ENCODE results near the gene ATF6B.

ATF6B gene

DNA sequence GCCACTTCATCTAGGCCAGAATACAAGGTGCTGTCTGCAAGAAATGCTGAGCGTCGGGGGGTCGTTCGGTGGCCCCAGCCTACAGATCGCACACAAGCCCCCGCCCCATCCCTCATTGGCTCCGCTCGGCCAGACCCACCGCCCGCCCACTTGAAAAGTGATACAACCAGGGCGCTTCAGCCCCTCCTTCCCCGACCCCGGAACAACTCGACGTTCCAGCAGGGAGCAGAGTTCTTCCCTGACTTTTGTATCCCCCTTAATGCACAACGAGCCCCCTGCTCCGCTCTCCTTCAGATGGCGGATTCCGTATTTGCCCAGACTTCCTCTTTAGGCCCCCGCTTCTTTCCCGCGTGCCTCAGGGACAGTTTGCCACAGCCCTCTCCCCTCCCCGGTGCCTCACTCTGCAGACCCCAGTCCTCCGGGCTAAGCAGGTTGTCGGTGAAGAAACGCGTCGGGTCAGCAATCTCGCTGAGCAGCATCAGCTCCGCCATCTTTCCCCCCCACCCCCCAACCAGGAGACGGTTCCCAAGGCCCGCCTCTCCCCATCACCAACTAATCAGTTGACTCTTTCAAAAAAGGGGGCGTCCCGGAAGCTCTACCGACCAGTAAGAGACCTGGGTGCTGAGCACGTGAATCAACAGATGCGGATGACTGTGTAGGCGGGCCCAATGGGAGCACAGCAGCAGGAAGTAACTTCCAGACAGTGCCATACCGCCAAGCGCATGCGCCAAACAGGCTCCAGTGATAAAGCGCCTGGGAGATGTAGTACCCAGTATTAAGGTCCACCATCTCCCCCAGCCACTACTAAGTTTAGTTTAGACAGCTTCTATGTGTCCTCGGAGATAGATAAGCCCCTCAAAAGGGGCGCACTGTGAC lies at the start of gene ATF6B:
TSS of gene ATF6B (minus strand) at position 530 of the 876 bp plus-strand sequence. CDS start at position 491, 39 bp downstream.
- DNase-seq (ENCODE audit: low spot score), result peak; percentile 99

DNA sequence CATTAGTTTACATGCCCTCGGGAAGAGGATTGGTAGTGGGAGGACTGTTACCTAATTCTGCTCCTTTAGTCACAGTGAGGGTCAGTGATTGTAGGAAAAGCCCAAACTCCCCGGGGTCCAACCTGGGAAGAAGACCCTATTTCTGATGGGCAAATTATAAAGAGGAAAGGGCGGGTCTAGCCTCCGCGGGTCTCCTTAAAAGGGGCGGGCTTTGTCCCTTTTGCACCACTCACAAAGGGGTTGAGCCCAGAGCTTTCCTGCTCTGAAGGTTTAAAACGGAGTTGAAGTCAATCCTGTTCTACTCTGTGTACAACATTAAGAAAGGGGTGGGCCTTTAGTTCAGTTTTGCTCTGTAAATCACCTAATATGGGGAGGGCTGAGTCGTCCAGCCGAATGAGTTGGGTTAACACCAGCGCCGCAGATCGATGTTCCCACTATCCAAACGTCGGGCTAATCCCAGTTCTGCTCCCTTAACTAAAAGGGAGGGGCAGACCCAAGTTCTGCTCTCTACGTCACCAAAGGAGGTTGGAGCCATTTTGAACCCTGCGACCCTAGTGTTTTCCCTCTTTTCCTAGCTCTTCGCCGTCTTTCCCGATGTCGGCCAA lies 49.2 kb upstream of the ATF6B start:
- no peak for DNase-seq (ENCODE audit: low spot score)

DNA sequence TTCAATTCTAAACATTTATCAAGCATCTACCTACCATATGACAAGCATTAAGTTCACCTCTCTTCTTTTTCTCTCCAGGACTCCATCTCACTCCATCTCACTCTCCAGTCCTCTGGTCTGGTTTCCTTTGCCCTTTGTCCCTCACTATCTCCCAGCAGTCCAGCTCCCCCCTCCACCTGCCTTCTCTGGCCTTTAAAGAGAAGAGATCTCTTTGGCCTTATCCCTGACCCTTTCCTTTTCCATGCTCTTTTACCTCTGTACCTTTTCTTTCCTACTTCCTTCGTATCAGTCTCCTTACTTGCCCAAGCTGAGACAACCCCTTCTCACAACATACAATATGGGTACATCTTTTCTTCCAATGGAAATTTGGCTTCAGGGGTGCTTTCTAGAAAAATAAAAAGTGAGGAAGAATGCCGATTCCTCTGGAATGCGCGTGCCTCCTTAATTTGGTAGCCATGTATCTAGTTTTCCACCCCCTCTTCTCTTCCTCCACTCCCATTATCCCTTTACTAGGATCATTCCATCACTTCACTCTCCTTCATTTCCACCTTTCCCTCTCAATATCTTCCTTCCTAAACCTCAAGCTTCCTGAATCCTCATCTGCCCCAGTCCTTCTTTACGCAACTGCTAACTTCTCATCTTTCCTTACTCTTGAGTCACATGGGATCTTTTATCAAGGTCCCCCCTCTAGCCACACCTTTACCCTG lies 48.6 kb upstream of the ATF6B start:
- peak; percentile 38 for DNase-seq (ENCODE audit: low spot score)

DNA sequence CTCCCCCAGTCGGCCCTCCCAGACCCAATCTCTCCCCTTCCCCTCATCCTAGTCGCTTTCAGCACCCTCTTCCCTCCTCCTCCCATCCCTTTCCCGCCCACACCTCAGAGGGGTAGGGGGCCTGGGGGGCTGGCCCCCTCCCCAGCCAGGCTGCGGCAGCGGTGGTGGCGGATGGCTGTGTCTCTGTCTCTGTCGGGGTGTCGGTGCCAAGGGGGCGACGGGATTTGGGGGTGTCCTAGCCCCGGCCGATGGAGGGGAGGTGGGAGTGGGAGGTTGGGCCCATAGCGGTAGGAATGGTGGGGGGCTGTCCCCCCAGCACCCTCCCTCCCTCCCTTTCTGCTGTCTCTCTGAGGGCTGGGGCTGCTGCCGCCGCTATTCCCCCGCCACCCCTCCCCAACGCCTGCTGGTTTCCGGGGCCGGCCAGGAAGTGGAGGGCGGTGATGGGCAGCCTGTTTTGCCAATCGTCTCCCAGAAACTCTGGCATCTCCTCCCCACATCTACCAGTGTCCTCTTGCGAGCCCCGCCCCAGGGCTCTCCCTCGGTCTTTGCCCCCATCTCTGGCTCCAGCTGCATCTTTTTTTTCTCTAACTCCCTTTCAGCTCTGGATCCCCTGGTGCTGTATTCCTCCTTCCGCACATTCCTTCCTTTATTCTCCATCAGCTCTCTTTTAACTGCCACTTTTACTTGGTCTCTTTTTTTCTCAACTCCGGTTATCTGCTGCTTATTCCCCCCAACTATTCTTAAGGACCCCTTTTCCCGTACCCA lies 47.8 kb upstream of the ATF6B start, which contains the start of gene AGPAT1:
TSS of gene AGPAT1 (minus strand) at position 374 of the 765 bp plus-strand sequence. CDS start 4,588 bp downstream, outside the sequence.
- peak; percentile 96 for DNase-seq (ENCODE audit: low spot score)

DNA sequence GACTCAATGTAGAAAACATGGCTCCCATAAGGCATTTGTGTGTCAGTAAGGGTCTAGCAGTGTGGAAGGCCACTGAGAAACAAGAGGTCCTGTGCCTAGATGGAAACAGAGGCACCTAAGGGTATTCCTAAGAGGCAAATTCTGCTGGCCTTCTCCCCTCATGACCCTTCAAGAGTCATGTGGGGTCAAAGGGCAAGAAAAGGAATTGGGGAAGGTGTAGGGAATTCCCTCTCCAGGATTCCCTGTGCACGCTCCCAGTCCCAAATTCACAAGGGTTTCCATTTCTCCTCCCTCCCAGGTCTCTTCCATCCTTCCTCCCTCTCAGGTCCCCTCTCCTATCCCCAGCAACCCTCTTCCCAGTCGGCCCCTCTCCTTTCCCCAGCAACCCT lies 47.3 kb upstream of the ATF6B start:
- DNase-seq (ENCODE audit: low spot score), result no peak

DNA sequence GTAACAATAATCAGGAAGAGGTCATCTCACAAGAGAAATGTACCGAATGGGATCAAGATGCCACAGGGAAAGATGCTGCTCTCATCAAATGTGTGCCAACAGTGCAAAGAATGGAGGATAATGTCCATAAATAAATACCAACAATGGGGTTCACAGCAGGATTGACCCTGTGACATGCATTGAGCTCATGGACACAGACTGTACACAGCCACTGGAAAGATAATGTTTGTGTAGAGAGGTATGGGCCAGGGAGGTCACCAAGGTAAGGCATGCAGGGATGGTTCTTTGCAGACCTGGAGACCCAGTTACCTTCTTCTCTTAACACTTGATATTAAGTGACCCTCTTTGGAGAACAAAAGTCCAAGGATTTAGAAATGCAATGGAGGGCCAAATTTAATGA lies 46.4 kb upstream of the ATF6B start:
- DNase-seq (ENCODE audit: low spot score), result no peak

DNA sequence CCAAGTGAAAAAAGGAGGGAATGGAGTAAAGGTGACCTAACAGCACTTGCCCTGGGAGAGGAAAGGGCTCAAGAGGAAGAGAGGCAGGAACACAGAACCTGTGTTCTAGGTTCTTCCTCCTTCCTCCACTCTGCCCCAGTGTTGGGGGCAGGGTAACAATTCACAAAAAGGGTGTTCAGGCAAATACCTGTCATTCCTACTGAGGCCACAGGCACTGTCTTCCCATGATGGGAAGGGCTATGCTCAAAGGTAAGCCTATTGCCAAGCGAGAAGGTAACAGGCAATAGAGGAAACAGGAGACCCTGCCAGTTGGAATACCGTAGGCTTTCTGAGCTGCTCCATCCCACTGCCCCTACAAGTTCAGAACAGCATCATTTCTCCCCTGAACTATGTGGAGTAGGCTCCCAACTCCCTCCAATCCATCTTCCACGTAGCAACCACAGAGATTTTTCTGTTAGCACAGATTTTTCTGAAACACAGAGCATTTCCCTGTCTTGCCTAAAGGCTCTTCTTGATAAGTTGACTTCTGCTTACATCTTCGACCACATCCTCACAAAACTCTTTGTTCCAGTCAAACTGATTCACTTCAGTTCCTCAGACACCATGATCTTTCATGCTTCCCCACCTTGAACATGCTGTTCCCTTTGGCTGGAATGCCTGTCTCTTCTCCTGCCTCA lies 45.1 kb upstream of the ATF6B start:
- no peak for DNase-seq (ENCODE audit: low spot score)

DNA sequence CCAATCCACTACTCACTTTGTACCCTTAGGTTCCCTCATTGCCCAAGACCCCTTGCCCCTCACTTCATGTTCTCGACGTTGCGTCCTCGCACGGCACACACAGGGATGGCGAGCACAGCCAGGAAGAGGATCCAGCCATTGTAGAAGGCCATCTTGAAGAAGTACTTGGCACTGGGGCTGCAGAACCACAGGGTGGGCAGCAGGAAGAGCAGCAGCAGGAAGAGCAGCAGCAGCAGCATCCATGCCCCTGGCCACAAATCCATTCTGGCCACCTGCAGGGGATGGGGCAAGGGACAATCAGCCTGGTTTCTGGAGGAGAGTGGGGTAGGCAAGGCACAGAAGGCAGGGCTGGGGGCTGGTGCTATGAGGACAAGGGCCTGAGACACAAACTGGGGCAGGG lies 43.2 kb upstream of the ATF6B start:
- no peak for DNase-seq (ENCODE audit: low spot score)

DNA sequence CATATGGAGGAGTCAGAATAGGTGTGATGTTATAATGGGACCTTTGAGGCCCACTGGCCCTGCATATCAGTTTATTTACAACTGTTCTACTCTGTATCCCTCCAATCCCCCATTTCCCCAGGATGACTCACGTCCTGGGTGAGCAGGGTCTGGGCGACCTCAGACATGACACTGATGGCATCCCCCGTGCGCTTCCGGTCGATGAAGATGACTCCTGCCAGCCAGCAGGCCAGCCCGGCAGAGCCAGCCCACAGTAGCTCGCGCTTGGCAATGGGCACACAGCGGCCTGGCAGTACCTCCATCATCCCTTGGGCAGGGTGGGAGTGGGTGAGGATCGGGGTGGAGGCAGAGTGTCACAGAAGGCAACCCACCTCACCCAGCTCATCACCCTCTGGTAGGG lies 42.2 kb upstream of the ATF6B start:
- no peak for DNase-seq (ENCODE audit: low spot score)

DNA sequence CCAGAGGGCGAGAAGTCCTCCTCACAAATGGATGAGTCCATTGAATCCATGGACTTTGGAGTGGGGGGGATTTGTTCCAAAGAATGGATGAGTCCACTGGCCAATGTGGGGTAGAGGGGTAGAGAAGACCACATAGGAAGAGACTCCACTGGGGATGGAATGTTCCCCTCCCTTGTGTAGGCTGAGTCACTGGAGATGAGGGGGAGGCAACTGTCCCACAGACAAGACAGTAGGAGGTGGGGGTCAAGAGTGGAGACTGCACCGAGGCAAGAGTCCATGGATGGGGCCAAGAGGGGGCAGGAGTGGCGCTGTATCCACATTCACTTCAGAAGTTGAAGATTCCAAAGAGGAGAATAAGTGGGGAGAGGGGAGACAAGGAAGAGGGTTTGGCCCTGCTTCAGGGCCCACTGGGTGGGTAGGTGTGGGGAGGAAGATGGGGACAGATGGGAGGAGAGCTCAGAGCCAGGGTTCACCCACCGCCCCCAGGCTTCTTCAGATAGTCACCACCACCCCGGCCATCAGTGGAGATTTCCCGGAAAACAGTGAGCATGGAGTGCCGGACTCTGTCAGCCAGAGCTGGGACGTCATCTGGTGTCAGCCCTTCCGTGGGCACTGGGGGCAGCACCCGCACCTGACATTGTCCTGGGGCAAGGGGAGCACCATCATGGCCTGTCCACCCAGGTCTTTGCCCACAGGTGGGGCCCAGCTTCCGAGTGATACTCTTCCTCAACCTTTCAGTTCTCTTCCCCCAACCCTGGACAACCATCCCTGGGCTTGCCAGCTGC lies 41.0 kb upstream of the ATF6B start:
- no peak for DNase-seq (ENCODE audit: low spot score)

DNA sequence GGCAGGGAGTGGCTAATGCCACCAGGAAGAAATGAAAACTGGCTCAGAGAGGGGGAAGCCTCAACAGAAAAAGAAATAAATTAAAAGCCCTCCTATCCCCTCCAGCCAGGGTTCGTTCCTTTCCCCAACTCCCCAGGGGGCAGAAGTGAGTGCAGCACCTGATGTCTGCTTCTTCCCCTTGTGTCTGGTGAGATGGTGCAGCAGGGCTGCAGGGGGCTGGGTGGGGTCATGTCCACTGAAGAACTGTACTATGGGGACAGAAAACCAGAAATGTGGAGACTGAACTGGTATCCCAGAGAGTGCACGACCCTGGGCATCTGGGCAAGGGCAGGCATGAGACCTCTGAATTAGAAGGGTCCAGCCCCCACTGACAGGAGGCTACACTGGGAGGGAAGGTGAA lies 40.3 kb upstream of the ATF6B start:
- DNase-seq (ENCODE audit: low spot score), result no peak

DNA sequence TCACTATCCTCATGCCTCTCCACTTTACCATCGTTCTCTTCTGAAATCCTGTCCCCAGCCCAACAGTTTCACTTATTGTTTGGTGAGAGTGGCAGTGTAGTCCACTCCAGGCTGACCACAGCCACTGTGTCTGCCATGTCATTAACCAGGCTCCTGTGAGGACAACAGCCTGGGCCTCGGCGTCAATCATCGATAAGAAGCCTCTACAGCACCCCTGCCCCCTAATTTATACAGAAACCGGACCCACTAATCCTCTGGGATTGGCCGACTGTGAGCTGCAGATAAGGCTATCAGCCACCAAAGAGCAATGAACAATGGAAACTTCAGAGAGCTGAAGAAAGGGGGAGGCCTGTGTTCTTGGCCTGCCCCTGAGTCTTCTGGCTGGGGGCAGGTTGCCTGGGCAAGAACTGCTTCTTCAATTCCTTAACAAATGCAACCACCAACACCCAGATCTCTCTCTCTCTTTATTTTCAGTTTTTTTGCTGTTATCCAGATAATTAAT lies 39.8 kb upstream of the ATF6B start:
- no peak for DNase-seq (ENCODE audit: low spot score)

DNA sequence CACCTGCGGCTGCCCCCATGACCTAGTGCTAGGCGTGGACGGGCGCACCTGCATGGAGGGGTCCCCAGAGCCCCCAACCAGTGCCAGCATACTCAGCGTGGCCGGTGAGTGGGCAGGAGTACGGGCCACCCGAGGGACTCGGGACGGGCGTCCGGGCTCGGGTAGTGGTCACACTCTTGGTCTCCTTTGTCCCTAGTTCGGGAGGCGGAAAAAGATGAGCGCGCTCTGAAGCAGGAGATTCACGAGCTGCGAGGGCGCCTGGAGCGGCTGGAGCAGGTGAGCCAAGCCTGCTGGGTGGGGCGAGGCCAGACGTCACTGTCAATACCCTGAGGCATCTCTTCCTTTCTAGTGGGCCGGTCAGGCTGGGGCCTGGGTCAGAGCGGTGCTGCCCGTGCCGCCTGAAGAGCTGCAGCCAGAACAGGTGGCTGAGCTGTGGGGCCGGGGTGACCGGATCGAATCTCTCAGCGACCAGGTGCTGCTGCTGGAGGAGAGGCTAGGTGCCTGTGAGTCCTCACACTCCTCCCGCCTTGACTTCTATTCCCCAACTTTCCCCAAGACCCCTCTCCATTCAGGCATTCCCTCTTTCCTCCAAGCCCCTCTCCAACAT lies 39.2 kb upstream of the ATF6B start:
- DNase-seq (ENCODE audit: low spot score), result no peak

DNA sequence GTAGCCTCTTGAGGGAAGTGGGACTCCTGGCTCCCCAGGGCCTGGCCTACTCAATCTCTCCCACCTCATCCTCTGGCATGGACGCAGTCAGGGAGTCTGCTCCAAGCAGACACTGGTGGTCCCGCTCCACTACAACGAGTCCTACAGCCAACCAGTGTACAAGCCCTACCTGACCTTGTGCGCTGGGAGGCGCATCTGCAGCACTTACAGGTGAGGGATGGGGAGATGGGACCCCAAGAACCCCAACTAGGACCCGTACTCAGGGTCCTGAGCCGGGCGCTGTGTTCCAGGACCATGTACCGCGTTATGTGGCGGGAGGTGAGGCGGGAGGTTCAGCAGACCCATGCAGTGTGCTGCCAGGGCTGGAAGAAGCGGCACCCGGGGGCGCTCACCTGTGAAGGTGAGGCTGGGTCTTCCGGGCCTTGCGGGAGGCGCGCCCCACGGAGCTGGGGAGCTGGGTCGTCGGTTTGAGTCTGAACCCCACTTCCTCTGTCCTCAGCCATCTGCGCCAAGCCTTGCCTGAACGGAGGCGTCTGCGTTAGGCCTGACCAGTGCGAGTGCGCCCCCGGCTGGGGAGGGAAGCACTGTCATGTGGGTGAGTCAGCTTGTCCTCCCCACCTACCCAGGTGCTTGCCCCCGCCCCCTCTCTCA lies 38.5 kb upstream of the ATF6B start:
- no peak for DNase-seq (ENCODE audit: low spot score)

DNA sequence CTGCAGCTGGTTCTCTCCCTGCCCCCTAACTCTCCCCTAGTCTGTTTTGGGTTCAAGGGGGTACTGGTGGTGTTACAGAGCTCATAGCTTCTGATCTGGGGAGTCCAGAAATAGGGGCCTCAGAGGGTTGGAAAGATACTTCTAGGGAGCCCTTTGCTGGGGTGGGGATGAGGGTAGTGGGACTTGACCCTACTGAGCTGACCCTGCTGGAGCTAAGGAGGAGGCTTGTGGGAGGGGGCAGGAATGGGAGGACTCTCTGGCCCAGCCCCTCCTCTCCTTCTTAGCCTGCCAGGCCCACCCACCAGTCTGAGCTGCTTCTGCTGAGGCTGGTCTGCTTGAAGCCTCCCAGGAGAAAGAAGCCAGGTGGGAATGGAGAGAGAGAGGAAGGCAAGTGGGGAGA lies 36.2 kb upstream of the ATF6B start, which contains the start of gene EGFL8:
TSS of gene EGFL8 (plus strand) at position 301 of the 400 bp plus-strand sequence. CDS start 1,571 bp downstream, outside the sequence.
- no peak for DNase-seq (ENCODE audit: low spot score)

DNA sequence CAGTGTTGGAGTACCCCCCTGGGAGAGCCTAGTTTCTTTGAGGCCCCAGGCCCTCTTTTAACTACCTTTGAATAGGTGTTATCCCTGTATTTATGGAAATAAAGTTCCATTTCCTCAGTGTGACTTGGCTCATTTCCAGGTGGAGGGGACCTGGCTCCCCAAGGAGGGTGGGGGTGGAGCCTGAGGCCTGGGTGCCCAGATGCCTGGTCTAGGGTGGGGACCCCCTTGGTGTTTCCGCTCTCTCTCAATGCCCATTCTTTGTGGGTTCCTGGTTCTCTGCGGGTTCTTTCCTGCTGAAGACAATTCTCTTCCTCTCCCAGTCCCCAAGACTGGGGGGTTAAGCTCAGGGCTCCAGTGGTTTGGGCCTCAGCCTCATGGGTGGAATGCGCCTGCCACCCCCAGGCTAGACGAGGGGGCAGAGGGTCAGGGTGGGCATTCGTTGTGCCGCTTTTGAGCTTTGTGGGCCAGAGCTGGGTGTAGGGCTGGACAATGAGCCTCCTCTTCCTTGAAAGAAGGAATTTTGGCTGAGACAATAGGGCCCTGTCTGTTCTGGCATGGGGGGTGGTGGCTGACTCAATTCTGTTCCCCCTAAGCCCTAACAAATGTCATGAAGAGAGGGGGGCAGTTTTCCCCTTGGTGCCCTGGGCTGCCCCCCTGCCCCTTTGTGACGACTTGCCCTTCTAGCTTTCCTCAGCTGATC lies 35.7 kb upstream of the ATF6B start:
- no peak for DNase-seq (ENCODE audit: low spot score)

DNA sequence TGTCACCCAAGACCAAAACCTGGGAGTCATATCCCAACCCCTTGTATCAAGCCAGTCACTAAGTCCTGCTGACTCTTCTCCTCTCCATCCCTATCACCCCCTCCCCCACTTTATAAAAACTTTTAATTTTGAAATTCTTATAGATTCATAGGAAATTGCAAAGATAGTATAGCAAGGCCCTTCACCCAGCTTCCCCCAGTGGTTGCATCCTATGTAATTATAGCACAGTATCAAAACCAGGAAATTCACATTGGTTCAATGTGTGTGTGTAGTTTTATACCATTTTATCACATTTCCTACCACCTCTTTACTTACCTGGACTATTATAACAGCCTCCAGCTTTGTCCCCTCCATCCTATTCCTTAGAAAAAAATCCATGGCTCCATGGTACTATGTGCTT lies 30.0 kb upstream of the ATF6B start:
- no peak for DNase-seq (ENCODE audit: low spot score)

DNA sequence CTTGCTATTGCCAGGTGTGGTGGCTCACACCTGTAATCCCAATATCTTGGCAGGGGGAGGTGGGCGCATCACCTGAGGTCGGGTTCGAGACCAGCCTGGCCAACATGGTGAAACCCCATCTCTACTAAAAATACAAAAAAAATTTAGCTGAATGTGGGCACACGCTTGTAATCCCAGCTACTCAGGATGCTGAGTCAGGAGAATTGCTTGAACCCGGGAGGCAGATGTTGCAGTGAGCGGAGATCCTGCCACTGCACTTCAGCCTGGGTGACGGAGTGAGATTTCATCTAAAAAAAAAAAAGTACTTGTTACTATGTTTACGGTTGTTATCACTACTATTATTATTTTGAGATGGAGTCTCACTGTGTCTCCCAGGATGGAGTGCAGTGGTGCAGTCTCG lies 28.8 kb upstream of the ATF6B start:
- no peak for DNase-seq (ENCODE audit: low spot score)

Data from LoVo (cell line).